ENCODE results near the gene SLC9A5. TPM values are rescaled to one million over a fixed set of nuclear protein-coding genes. Genes with fewer than 3 reads are reported as not detected.

Gene SLC9A5
- polyA plus RNA-seq, 4 donors = 2.9 to 3.9 (median 3.4) TPM

DNA sequence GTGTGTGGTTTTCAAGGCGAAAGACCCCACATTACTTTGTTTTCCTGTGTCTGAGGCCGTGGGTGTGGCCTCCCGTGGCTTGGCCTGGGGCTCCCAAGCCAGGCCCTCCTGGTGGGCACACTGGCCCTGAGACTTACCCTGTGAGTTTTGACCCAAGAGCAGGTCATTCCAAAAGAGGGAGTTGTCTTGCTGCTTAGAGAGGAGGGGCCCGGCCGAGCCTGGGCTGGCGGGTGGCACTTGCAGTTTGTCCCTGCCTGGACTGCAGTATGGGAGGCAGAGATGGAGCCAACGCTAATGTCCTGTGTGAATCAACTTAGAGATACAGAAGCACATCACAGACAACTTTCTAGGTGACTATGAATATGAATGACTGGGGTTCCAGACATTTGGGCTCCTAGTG, 53.3 kb downstream of the SLC9A5 start:
- DNase-seq (ENCODE audit: low read depth in 4 of 4, low spot score in 3 of 4) = no peak

- no peak for DNase-seq (ENCODE audit: low read depth in 4 of 4, low spot score in 3 of 4)
Measured at GRCh38 chr16:67302970-67303369, 54.2 kb downstream of the SLC9A5 start.

GRCh38 chr16:67304020-67304419, 55.2 kb downstream of the SLC9A5 start:
- no peak for DNase-seq (ENCODE audit: low read depth in 4 of 4, low spot score in 3 of 4)

DNA sequence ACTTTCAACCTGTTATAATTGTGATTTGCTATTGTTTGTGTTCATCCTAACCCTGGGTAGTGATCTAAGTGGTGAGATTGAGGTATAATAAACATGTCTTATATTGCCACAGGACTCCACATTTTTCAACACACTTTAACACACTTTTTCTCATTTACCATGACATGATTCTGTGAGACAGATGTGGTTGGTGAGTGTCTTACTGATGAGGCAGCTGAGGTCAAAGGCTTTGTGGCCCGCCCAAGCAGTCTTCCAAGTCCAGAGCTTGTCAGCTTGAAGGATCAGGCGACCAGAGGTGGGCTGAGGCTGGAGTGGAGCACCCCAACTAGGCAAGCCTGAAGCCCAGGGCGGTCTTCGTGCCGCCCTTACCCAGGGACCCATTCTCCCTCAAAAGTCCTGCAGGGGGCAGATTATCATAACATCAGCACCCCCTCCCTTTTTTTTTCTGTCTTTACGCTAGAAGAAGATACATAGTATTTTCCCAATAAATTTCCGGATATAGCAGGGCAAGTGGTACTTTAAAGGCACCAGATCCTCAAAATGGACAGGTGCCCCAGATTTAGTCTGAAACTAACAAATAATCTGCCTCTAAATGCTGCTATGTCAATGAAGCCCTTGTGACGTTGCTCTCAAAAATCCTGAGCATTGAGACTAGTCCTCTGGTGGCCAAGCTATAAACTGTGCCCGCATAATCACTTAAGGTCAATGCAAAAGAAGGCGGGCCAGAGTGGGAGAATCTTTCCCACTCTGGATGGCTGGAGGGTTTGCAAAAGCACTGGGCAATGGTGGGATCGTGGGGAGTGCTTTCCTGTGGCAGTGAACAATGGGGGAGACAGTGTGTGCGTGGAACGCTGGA, 56.7 kb downstream of the SLC9A5 start:
- DNase-seq (ENCODE audit: low read depth in 4 of 4, low spot score in 3 of 4) = no peak

DNA sequence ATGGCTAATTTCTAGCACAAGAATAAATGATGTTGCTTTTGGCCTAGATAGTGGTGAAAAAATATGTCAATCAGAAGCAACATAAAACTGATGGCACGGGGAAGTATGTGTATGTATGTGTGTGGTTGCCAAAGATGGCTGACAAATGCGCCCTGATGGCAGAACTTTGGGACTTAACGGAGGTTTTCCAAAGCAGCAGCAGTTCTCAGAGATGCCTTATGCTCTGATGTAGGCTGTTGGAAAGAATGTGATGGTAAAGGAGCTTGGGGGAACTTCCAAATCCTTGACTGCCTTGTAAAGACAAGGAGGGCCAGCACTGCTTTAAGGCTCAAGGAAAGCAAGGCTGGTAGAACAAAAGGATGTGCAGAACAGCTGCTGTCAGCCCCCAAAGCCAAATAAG, 61.8 kb downstream of the SLC9A5 start:
- DNase-seq (ENCODE audit: low read depth in 4 of 4, low spot score in 3 of 4) = no peak

- no peak for DNase-seq (ENCODE audit: low read depth in 4 of 4, low spot score in 3 of 4)
Measured at GRCh38 chr16:67311607-67312488, 63.1 kb downstream of the SLC9A5 start.

- DNase-seq (ENCODE audit: low read depth in 4 of 4, low spot score in 3 of 4) = no peak
Measured at GRCh38 chr16:67312719-67313118, 63.9 kb downstream of the SLC9A5 start.

GRCh38 chr16:67317853-67318252, 69.1 kb downstream of the SLC9A5 start:
- no peak for DNase-seq (ENCODE audit: low read depth in 4 of 4, low spot score in 3 of 4)

Other genes starting within 250 kb of the SLC9A5 start
- gene CBFB, start 219.8 kb upstream of the SLC9A5 start, polyA plus RNA-seq (ENCODE audit: insufficient read length in 4 of 4) = 10 to 100 TPM; 62.5 to 74.1 (median 66.5) TPM
- 10 to 100 TPM; 21.1 to 24.2 (median 22.5) TPM for gene PHAF1, start 139.0 kb upstream of the SLC9A5 start, polyA plus RNA-seq (ENCODE audit: insufficient read length in 4 of 4)
- 10 to 100 TPM in 3 of 4 donors, 1 to 10 TPM in 1; 8.4 to 11.9 (median 10.9) TPM for gene B3GNT9, start 98.0 kb upstream of the SLC9A5 start, polyA plus RNA-seq (ENCODE audit: insufficient read length in 4 of 4)
- 1 to 10 TPM; 3.9 to 7.2 (median 4.5) TPM for gene TRADD, start 89.1 kb upstream of the SLC9A5 start, polyA plus RNA-seq (ENCODE audit: insufficient read length in 4 of 4)
- gene FBXL8, start 89.0 kb upstream of the SLC9A5 start, polyA plus RNA-seq (ENCODE audit: insufficient read length in 4 of 4) = 1 to 10 TPM; 1.0 to 1.8 (median 1.4) TPM
- 1 to 10 TPM; 1.4 to 3.5 (median 2.7) TPM for gene HSF4, start 84.2 kb upstream of the SLC9A5 start, polyA plus RNA-seq (ENCODE audit: insufficient read length in 4 of 4)
- 1 to 10 TPM; 2.2 to 6.2 (median 4.8) TPM for gene NOL3, start 78.4 kb upstream of the SLC9A5 start, polyA plus RNA-seq (ENCODE audit: insufficient read length in 4 of 4)
- gene MATCAP1, start 65.0 kb upstream of the SLC9A5 start, polyA plus RNA-seq (ENCODE audit: insufficient read length in 4 of 4) = 10 to 100 TPM; 32.5 to 42.1 (median 36.5) TPM
- gene EXOC3L1, start 58.8 kb upstream of the SLC9A5 start, polyA plus RNA-seq (ENCODE audit: insufficient read length in 4 of 4) = 1 to 10 TPM; 4.6 to 7.8 (median 5.3) TPM
- 10 to 100 TPM; 58.6 to 64.1 (median 60.1) TPM for gene E2F4, start 56.8 kb upstream of the SLC9A5 start, polyA plus RNA-seq (ENCODE audit: insufficient read length in 4 of 4)
- 1 to 10 TPM; 4.1 to 7.5 (median 5.8) TPM for gene ELMO3, start 49.8 kb upstream of the SLC9A5 start, polyA plus RNA-seq (ENCODE audit: insufficient read length in 4 of 4)
- 10 to 100 TPM; 40.3 to 50.6 (median 41.4) TPM for gene TMEM208, start 21.8 kb upstream of the SLC9A5 start, polyA plus RNA-seq (ENCODE audit: insufficient read length in 4 of 4)
- gene FHOD1, start 1.5 kb upstream of the SLC9A5 start, polyA plus RNA-seq (ENCODE audit: insufficient read length in 4 of 4) = 10 to 100 TPM; 33.4 to 49.1 (median 38.7) TPM
- 10 to 100 TPM; 11.5 to 16.4 (median 13.8) TPM for gene PLEKHG4, start 30.6 kb downstream of the SLC9A5 start, polyA plus RNA-seq (ENCODE audit: insufficient read length in 4 of 4)
- gene KCTD19, start 77.8 kb downstream of the SLC9A5 start, polyA plus RNA-seq (ENCODE audit: insufficient read length in 4 of 4) = 1 to 10 TPM in 1 of 4 donors, under 1 TPM in 3; 0.84 to 1.7 (median 0.88) TPM
- gene LRRC36, start 77.8 kb downstream of the SLC9A5 start, polyA plus RNA-seq (ENCODE audit: insufficient read length in 4 of 4) = 1 to 10 TPM; 3.5 to 4.6 (median 3.9) TPM
- gene TPPP3, start 144.5 kb downstream of the SLC9A5 start, polyA plus RNA-seq (ENCODE audit: insufficient read length in 4 of 4) = 10 to 100 TPM; 51.7 to 75.7 (median 60.2) TPM
- 10 to 100 TPM; 13.2 to 16.8 (median 14.4) TPM for gene ZDHHC1, start 167.5 kb downstream of the SLC9A5 start, polyA plus RNA-seq (ENCODE audit: insufficient read length in 4 of 4)
- 10 to 100 TPM; 49.6 to 57.9 (median 52.0) TPM for gene HSD11B2, start 182.1 kb downstream of the SLC9A5 start, polyA plus RNA-seq (ENCODE audit: insufficient read length in 4 of 4)
- gene ATP6V0D1, start 232.2 kb downstream of the SLC9A5 start, polyA plus RNA-seq (ENCODE audit: insufficient read length in 4 of 4) = 100 to 1,000 TPM in 1 of 4 donors, 10 to 100 TPM in 3; 82.6 to 104 (median 91.2) TPM
- under 1 TPM in 2 of 4 donors, not detected in 2; 0.25 to 0.31 TPM for gene AGRP, start 234.6 kb downstream of the SLC9A5 start, polyA plus RNA-seq (ENCODE audit: insufficient read length in 4 of 4)

Data from right renal pelvis (tissue), 4 donors.